SU-DHL-6 (cell line): ENCODE data around the gene IL37.

Experiments
- CTCF ChIP-seq: fragments of 200-600 bp; sonication (generic); IDR thresholded peaks from one replicate; pipeline ENCODE4 v1.5.1; 2017; ENCODE audit warnings: antibody characterized with exemption, mild to moderate bottlenecking, low read length, moderate library complexity; ENCODE audit not compliant: insufficient read depth, poor library complexity, severe bottlenecking
- EZH2phosphoT487 ChIP-seq: fragments of 200-600 bp; sonication (generic), shearing (Covaris generic); conservative IDR thresholded peaks from 2 replicates; pipeline ENCODE4 v1.6.1; 2018; ENCODE audit warnings: mild to moderate bottlenecking, antibody characterized with exemption, low read length, moderate library complexity, mixed read lengths

- no peak for TF ChIP-seq CTCF
- no peak for TF ChIP-seq EZH2phosphoT487
Observed at GRCh38 chr2:112910865-112911264, at the start of gene IL37.
